NCI-H524 (cell line): Measurements from ENCODE around the gene RSRP1.
"Not testable (repeated sequence)": the region's sequence is repeated elsewhere in the genome, so short reads cannot be mapped to it uniquely, and the experiment has no call there.

ENCODE experiments used
- DNase-seq, 2 experiments: peaks; one replicate each; lab custom pipeline; 2025; lab: John Stamatoyannopoulos, UW

The RSRP1 gene

GRCh38 chr1:25257196-25257595 lies 9.9 kb upstream of the RSRP1 start:
- DNase-seq, result no peak

GRCh38 chr1:25256578-25256965 lies 9.3 kb upstream of the RSRP1 start:
- DNase-seq, result no peak

GRCh38 chr1:25255706-25256577 lies 8.7 kb upstream of the RSRP1 start:
- DNase-seq, result no peak

- DNase-seq, result no peak
Measured at GRCh38 chr1:25253911-25254310, 6.7 kb upstream of the RSRP1 start.

- DNase-seq, result no peak
Measured at GRCh38 chr1:25247829-25248754, 838 bp upstream of the RSRP1 start.

- DNase-seq, result peak in 1 of 2 experiments; percentile 32
Measured at GRCh38 chr1:25246600-25247023, 642 bp downstream of the RSRP1 start.

GRCh38 chr1:25245809-25246599 lies 1.2 kb downstream of the RSRP1 start:
- DNase-seq, result no peak

- DNase-seq, result no peak
Measured at GRCh38 chr1:25245393-25245792, 1.9 kb downstream of the RSRP1 start.

GRCh38 chr1:25243907-25244306 lies 3.3 kb downstream of the RSRP1 start:
- DNase-seq, result no peak

GRCh38 chr1:25239681-25240541 lies 7.3 kb downstream of the RSRP1 start:
- peak; percentile 71 to 97 for DNase-seq

- no peak for DNase-seq
Measured at GRCh38 chr1:25238046-25238445, 9.2 kb downstream of the RSRP1 start.

- not testable (repeated sequence) for DNase-seq
Measured at GRCh38 chr1:25236261-25236660, 11.0 kb downstream of the RSRP1 start.

- not testable (repeated sequence) for DNase-seq
Measured at GRCh38 chr1:25235411-25235810, 11.8 kb downstream of the RSRP1 start.

- DNase-seq, result peak; percentile 21 to 50
Measured at GRCh38 chr1:25232866-25233784, 14.1 kb downstream of the RSRP1 start.

- peak; percentile 87 to 94 for DNase-seq
Measured at GRCh38 chr1:25232027-25232865, 15.0 kb downstream of the RSRP1 start, which contains the start of gene SYF2. Gene SYF2, minus strand, starts transcription at chr1:25232502. Its CDS starts 35 bp downstream, at chr1:25232467.

GRCh38 chr1:25223471-25223870 lies 23.8 kb downstream of the RSRP1 start:
- DNase-seq, result no peak

- DNase-seq, result no peak
Measured at GRCh38 chr1:25222606-25223005, 24.6 kb downstream of the RSRP1 start.

- DNase-seq, result no peak
Measured at GRCh38 chr1:25220666-25221065, 26.6 kb downstream of the RSRP1 start.
